Activated effector memory CD4-positive, alpha-beta T cell treated with anti-CD3 and anti-CD28 coated beads, Interleukin-2, amount 50 U/mL, for 16 hours (primary cell): ENCODE data around the gene OR10R2.
A peak's percentile ranks its signal among the peaks of the same experiment; 100 is the strongest.
"Not testable (repeated sequence)": the region's sequence is repeated elsewhere in the genome, so short reads cannot be mapped to it uniquely, and the experiment has no call there.

ENCODE experiments used
- DNase-seq: peaks from one replicate; pipeline ENCODE4 v3.0.0-alpha.2; 2020

The OR10R2 gene, protein sequence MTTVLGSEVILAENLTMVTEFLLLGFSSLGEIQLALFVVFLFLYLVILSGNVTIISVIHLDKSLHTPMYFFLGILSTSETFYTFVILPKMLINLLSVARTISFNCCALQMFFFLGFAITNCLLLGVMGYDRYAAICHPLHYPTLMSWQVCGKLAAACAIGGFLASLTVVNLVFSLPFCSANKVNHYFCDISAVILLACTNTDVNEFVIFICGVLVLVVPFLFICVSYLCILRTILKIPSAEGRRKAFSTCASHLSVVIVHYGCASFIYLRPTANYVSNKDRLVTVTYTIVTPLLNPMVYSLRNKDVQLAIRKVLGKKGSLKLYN

DNA sequence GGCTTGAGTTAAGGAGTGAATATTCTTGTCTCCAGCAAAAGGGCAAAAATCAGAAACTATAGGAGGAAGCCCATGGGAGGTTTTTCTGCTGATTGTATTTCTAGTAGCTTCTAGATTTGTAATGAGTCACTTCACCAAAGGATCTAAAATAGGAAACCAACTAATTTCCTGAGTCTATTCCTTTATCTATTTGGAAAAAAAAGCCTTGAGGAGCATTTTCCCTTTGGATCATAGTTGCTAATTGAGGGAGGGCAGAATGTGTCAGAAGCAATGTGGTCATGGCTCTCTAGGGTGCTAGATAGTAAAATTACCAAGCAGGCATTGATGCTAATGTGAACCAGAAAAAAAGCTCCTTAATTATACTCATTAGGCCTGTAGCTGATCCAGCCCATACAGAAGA lies at the start of gene OR10R2:
Gene OR10R2 (plus strand): TSS at position 301 of the 400 bp plus-strand sequence. CDS start 106 bp downstream, outside the sequence.
- no peak for DNase-seq

GRCh38 chr1:158425027-158425426 lies 47.0 kb upstream of the OR10R2 start:
- DNase-seq: no peak

DNA sequence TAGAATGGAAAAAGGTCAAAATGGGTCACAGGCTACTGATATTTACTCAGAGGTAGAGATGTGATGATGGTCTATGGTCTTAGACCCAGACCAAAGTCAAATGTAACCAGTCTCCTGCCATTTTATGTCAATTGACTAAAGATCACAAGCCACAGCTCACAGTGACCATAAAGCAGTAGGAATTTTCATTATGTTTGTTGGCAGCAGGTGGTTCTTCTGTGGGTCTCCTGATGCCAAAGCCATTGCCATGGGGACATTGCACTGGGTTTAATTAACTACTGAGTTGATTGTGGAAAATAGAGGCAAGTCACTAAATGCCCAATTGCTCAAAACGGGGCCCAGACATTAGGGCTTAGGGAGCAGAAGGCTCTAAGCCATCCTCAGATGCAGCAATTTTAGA lies 45.9 kb upstream of the OR10R2 start, which contains the start of gene OR10K2:
Gene OR10K2 (minus strand): TSS at position 101 of the 400 bp plus-strand sequence. CDS start 5,371 bp downstream, outside the sequence.
- no peak for DNase-seq

DNA sequence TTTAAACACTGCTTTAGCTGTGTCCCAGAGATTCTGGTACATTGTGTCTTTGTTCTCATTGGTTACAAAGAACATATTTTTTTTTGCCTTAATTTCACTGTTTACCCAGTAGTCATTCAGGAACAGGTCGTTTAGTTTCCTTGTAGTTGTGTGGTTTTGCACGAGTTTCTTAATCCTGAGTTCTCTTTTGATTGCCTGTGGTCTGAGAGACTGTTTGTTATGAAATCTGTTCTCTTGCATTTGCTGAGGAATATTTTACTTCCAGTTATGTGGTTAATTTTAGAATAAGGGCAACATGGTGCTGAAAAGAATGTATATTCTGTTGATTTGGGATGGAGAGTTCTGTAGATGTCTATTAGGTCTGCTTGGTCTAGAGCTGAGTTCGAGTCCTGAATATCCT lies 41.9 kb upstream of the OR10R2 start:
- not testable (repeated sequence) for DNase-seq

- no peak for DNase-seq
Measured at GRCh38 chr1:158434741-158435140, 37.3 kb upstream of the OR10R2 start.

GRCh38 chr1:158445376-158445775 lies 26.6 kb upstream of the OR10R2 start:
- no peak for DNase-seq

DNA sequence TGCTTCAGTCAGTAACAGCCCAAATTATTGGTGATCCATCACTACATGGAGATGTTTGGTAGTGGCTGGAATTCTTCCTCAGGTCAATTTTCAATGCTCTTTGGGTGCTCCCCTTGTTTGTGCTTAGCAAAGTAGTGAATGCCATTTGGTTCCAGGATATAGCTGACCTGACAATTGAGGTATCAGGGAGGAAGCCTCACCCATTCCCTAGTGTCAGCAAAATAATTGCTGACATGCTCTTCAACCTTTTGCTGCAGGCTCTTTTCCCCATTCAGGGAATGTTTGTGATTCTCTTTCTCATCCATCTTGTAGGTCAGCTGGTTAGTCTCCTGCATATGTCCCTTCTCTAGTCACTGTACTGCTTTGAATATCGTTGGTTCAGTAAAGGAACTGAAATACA lies 17.5 kb upstream of the OR10R2 start:
- DNase-seq: no peak

- DNase-seq: no peak
Measured at GRCh38 chr1:158457246-158457645, 14.8 kb upstream of the OR10R2 start.

DNA sequence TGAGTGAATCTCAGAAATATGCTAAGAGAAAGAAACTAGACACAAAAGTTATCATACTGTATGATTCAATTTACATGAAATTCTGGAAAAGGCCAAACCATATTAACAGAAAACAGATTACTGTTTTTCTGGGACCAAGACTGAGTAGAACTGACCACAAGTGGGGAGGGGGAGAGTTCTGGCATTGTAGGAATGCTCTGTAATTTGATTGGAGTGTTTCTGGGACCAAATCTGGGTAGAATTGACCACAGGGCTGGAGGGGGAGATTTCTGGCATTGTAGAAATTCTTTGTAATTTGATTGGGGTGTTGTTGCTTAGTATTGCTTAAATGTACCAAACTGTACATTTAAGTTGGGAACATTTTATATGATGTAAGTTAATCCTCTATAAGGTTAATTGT lies 13.8 kb upstream of the OR10R2 start:
- no peak for DNase-seq

DNA sequence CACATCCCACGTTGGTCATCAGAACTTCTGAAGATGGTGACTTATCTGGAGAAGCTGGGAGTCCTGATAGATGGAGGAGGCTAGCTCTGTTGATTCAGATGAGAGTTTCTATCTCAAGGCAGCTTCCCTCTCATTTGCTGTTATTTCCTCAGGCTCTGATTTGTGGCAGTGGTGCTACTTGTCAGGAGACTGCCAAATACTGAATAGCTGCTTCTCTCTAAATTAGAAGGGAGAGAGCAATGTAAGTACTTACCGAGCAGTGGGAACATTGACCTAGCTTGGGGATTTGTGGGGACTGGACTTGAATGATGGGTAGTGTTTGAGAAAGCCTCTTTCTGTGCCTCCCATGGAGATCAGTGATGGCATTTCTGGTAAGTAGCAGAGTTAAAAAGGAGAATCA lies 10.5 kb upstream of the OR10R2 start, which contains the start of gene OR10K1:
Gene OR10K1 (plus strand): TSS at position 301 of the 400 bp plus-strand sequence. CDS start 3,728 bp downstream, outside the sequence.
- no peak for DNase-seq

DNA sequence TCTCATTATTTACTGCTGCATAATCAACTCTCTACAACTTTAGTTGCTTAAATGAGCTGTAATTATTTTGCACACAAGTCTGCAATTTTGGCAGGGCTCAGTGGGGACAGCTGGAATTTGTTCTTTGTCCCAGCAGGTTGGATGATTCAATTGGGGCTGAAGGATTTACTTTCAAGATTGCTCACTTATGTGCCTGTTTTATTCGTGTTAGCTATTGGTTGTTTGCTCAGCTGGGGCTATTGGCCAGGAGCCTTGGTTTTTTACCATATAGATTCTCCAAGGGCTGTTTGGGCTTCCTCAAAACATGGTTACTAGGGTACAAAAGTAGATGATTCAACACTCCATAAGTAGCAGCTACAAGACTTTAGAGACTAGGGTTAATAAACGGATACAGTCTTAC lies 13.4 kb downstream of the OR10R2 start:
- DNase-seq: no peak

DNA sequence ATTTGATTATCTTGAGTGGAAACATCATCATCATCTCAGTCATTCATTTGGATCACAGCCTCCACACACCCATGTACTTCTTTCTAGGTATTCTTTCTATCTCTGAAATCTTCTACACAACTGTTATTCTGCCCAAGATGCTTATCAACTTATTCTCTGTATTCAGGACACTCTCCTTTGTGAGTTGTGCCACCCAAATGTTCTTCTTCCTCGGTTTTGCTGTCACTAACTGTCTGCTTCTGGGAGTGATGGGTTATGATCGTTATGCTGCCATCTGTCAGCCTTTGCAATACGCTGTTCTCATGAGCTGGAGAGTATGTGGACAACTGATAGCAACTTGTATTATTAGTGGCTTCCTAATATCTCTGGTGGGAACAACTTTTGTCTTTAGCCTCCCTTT lies 19.3 kb downstream of the OR10R2 start:
- DNase-seq: no peak

- DNase-seq: no peak
Measured at GRCh38 chr1:158493054-158493453, 21.0 kb downstream of the OR10R2 start.

DNA sequence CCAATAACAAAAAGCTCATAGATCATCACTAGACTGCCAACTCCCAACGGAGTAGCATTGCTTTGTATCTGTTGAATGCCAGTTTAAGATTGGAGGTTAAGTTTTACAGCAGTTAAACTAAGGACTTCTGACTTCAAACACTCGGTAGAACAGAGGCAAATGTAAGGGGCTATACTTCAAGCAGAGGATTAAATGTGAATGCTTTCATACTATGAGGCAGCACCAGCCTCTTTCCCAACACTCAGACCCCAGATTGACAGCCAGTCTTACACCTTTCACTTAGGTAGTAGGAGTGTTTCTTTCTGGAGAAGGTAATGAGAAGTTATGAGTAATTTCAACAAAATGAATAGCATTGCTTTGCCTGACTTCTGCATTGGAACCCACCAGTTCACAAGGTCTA lies 22.8 kb downstream of the OR10R2 start:
- DNase-seq: no peak

GRCh38 chr1:158496374-158496773 lies 24.4 kb downstream of the OR10R2 start:
- no peak for DNase-seq

- peak; percentile 78 for DNase-seq
Measured at GRCh38 chr1:158506369-158506987, 34.5 kb downstream of the OR10R2 start.

- no peak for DNase-seq
Measured at GRCh38 chr1:158507511-158507910, 35.5 kb downstream of the OR10R2 start.

DNA sequence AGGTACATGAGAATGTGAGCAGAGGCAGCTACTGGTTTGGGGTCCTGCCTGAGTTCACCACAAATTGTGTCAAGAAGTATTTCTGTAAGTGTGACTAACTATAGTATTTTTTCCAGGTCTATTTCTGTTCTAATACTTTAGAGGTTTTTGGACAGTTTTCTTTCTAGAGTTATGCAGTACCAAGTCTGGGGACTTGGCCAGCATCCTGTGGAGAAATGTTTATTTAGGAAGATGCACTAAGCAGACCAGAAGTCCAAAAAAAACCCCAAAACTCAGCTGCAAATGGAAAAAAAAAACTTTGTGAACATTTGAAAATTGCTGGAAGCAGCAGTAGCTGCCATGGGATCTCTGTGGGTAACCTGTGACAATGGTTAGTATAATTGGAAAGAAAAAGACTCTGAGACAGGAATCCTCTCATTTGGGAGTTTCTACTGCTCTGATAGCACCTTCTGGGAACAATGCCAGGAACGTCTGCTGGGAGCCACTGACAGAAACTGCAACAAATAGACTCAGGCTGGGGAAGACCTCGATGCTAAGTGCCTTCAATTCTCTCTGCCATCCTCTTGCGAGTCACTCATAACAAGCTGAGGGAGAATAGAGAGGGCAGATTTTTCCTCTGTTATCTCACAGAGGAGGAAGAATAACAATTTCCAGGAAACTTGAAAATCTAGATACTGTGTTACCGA lies 37.6 kb downstream of the OR10R2 start:
- no peak for DNase-seq

DNA sequence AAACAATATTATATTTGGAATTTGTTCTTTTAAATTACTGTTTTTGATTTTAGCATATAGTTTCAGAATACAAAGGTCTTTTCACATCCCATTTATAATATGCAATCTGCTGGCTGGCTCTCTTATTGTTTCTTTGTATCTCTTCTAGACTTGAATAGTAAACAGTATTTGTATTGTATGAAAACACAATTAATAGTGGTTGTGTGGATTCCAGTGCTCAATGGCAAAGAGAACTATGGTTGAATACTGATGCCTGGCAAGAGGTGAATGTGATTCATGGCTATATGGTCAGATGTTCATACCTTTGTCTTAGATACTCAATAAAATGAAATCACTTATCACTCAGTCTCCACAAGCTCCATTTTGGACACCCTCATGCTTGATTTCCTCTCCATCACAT lies 44.9 kb downstream of the OR10R2 start:
- no peak for DNase-seq

- DNase-seq: no peak
Measured at GRCh38 chr1:158520021-158520420, 48.0 kb downstream of the OR10R2 start.

DNA sequence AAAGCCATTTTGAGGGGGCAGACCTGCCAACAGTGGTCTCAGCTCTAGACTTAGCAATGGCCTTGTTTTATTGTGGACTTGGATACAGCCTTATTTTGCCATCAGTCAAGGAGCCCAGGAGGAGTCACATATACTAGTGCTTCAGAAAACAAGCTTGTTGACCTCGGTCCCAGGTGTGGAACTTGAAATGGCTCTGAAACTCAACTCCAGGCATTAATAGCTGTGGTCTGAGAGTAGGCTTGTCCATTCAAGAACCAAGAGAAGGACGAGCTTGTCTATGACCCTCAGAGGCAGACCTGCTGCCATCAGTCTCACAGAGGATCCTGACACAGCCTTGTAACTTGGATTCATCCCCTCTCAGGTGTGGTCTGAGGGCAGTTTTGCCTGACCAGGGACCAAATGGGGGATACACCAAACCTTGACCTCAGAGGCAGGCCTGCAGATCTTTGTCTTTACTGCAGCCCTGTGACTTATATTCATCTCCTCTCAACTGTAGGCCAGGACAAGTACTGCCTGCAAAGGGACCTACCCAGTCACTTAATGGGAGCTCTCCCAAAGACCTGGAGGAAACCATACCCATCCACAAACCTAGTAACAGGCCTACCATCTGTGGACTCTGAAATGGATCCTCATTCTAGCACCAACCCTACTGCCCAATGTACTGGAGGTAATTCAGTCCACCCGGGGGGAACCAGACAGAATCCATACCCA lies 49.1 kb downstream of the OR10R2 start:
- DNase-seq: no peak

DNA sequence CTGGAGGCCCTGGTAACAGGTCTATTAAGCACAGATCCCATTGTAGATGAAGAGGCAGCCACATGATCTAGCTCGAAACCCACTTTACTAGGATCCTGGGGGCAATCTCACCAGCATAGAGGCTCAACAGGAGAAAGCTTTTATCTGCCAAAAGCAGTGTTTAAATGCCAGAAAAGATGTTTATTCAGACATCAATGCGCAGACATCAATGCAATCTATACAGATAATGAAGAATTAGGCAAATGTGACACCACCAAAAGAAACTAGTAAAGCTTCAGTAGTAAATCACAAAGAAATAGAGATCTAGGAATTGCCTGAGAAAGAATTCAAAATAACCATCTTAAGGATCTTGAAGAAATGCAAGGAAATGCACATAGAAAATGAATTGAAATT lies 49.6 kb downstream of the OR10R2 start:
- no peak for DNase-seq

GRCh38 chr1:158527190-158527815 lies 55.3 kb downstream of the OR10R2 start:
- DNase-seq: no peak
